Sciatic nerve (tissue), 2 donors: ENCODE results near the gene TSGA10IP. TPM values are rescaled to one million over a fixed set of nuclear protein-coding genes. Genes with fewer than 3 reads are reported as not detected.

Source experiments
- ATAC-seq: fragments of 200-7000 bp; cut with Tn5 transposase; one replicate; pipeline ENCODE4 v1.9.1; 2020; ENCODE audit warnings: mild to moderate bottlenecking, moderate library complexity
- DNase-seq: peaks from one replicate; pipeline ENCODE4 v3.0.0-alpha.2; 2020; ENCODE audit warnings: low spot score
- intact Hi-C: fragments of 100-400 bp; cut with DNase I; formaldehyde crosslinking; loops from one replicate; pipeline ENCODE4 v1.14.2; 2022
- total RNA-seq: library from RNA; stranded (reverse); fragmentation: NEBNext Ultra II Directional; extraction: Animal tissue kit (Norgen Biotek cat#: 25700); gene quantifications from one replicate; pipeline ENCODE4 v1.2.1, GENCODE V29; 2021
- donor health status: DM: no; HTN: no; CAD: no.
- donor health status: DM: no; HTN: no; CAD: no.

Gene TSGA10IP
- total RNA-seq, 1 donor from 2014 or later, result not detected

- intact Hi-C loops, result no loop called here
- DNase-seq, result no peak
- no peak for ATAC-seq
Observed at GRCh38 chr11:65917077-65917433, 28.2 kb upstream of the TSGA10IP start.

GRCh38 chr11:65917434-65918210 is 27.7 kb upstream of the TSGA10IP start:
- no peak for ATAC-seq
- no peak for DNase-seq
- intact Hi-C loops, result no loop called here

- ATAC-seq (no peak), DNase-seq (no peak)
- intact Hi-C loops, result no loop called here
Observed at GRCh38 chr11:65918211-65919140, 26.8 kb upstream of the TSGA10IP start, which contains the start of gene C11orf68. TSS of gene C11orf68 (minus strand) at chr11:65919062. CDS start at chr11:65919031, 31 bp downstream.

GRCh38 chr11:65919141-65919572 is 26.1 kb upstream of the TSGA10IP start, which contains the start of gene DRAP1:
TSS of gene DRAP1 (plus strand) at chr11:65919426. CDS start at chr11:65919502, 76 bp downstream.
- DNase-seq (peak; percentile 99), ATAC-seq (peak; percentile 94)
- intact Hi-C loops, result no loop called here

- ATAC-seq, result peak; percentile 8
- intact Hi-C loops, result no loop called here
- DNase-seq, result peak; percentile 81
Observed at GRCh38 chr11:65919573-65920371, 25.5 kb upstream of the TSGA10IP start.

GRCh38 chr11:65920372-65920802 is 24.9 kb upstream of the TSGA10IP start:
- DNase-seq (no peak), ATAC-seq (no peak)
- intact Hi-C loops, result no loop called here

- no peak for DNase-seq
- intact Hi-C loops, result no loop called here
- no peak for ATAC-seq
Observed at GRCh38 chr11:65921033-65921555, 24.2 kb upstream of the TSGA10IP start.

GRCh38 chr11:65921876-65922275 is 23.4 kb upstream of the TSGA10IP start:
- intact Hi-C loops, result no loop called here
- ATAC-seq (no peak), DNase-seq (no peak)

GRCh38 chr11:65922565-65922964 is 22.7 kb upstream of the TSGA10IP start:
- DNase-seq (no peak), ATAC-seq (no peak)
- intact Hi-C loops, result no loop called here

GRCh38 chr11:65925397-65925796 is 19.9 kb upstream of the TSGA10IP start:
- ATAC-seq (no peak), DNase-seq (no peak)
- intact Hi-C loops, result no loop called here

GRCh38 chr11:65927904-65928397 is 17.3 kb upstream of the TSGA10IP start:
- DNase-seq (no peak), ATAC-seq (peak; percentile 43)
- intact Hi-C loops, result no loop called here

- ATAC-seq (no peak), DNase-seq (no peak)
- intact Hi-C loops, result no loop called here
Observed at GRCh38 chr11:65928667-65929066, 16.6 kb upstream of the TSGA10IP start.

GRCh38 chr11:65931773-65932557 is 13.3 kb upstream of the TSGA10IP start:
- ATAC-seq (no peak), DNase-seq (no peak)
- intact Hi-C loops, result no loop called here

- intact Hi-C loops, result no loop called here
- ATAC-seq (no peak), DNase-seq (no peak)
Observed at GRCh38 chr11:65932558-65932919, 12.7 kb upstream of the TSGA10IP start.

GRCh38 chr11:65934014-65934413 is 11.3 kb upstream of the TSGA10IP start:
- intact Hi-C loops, result no loop called here
- DNase-seq, result no peak
- no peak for ATAC-seq

- DNase-seq (no peak), ATAC-seq (no peak)
- intact Hi-C loops, result no loop called here
Observed at GRCh38 chr11:65937766-65938165, 7.5 kb upstream of the TSGA10IP start.

GRCh38 chr11:65941720-65942310 is 3.5 kb upstream of the TSGA10IP start:
- ATAC-seq (no peak), DNase-seq (no peak)
- intact Hi-C loops, result no loop called here

- DNase-seq, result no peak
- ATAC-seq, result no peak
- intact Hi-C loops, result no loop called here
Observed at GRCh38 chr11:65942531-65942930, 2.7 kb upstream of the TSGA10IP start.
